ENCODE results near the gene ATPAF2.
"Not testable (repeated sequence)": the region's sequence is repeated elsewhere in the genome, so short reads cannot be mapped to it uniquely, and the experiment has no call there.

Gene ATPAF2

DNA sequence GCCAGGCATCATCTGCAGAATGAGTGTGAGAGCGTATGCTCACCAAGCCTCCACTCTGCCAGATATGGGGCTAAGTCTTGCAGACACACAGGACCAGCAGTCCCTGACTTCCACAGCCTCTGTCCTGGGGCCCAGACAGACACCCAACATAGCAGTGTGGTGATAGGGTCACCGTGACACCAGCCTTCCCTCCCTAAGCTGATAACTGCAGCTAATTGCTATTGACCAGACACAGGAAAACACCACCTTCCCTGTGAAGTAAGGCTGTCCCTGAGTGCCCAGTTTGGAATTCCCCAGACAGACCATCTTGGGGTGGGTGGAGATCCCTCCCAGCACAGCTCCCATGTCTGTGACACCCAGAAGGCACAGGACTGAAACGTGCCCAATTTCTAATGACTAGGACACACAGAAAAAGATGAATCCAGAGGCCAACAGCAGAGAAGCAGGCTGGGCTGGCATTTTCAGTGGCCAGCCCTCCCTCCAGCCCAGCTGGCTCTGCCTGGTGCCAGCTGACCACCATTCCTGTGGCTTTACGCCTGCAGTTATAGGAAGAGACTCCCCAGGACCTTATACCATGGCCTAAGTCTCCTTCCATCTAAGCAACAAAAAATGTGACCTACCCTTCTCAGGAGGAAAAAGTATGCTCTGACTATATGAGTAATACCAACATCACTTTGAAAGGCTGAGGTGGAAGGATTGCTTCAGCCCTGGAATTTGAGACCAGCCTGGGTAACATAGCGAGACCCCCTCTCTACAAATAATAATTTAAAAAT is 30.3 kb downstream of the ATPAF2 start:
- DNase-seq, result no peak

DNA sequence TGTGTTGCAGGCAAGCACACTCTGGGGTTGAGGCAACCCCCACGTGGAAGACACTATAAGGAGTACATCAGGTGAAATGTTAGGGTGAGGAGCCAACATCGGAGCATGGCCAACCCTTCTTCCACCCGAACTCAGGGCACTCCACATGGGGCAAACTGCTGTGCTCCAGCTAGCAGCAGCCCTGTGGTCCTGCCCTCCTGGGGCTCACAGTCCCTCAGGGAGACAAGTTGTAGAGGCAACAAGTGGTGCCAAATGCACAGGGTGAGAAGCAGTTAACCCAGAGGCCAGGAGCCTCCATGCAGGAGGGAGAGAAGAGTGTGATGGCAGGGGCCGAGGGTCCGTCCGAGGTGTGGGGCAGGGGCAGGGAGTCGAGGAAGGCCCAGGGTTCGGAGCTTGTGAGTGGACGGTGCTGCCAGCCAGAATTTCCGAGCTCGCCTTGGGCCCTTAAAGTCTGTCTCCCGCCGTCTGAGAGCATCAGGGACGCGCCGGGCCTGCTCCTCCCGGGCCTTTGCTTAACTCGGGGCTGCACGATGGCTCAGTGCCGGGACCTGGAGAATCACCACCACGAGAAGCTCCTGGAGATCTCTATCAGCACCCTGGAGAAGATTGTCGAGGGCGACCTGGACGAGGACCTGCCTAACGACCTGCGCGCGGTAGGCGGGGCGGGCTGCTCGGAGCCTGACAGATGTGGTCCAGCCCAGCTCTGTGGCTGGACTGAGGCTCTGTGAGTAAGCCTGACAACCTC is 32.3 kb downstream of the ATPAF2 start:
- no peak for DNase-seq

- DNase-seq, result no peak
Observed at GRCh38 chr17:18005496-18005895, 33.5 kb downstream of the ATPAF2 start.

- DNase-seq, result no peak
Observed at GRCh38 chr17:18004884-18005305, 34.1 kb downstream of the ATPAF2 start.

- no peak for DNase-seq
Observed at GRCh38 chr17:18004345-18004744, 34.6 kb downstream of the ATPAF2 start.

DNA sequence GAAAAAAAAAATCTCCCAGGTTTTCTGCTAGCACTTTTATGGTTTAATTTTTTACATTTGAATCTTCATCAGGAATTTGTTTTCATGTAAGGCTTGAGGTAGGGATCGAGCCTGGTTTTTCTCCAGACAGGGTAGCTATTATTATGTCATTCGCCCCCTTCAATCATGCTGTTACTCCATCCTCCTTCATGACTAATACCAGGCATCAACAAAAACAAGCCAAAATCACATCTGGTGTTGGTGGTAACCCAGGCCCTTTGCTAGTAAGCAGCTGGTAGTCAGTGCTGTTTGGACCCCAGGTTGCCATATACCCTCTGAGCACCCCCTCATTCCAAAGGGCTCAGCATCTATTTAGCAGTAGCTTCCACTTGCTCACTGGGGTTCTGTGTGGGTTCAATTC is 36.8 kb downstream of the ATPAF2 start:
- DNase-seq, result no peak

GRCh38 chr17:18000030-18000408 is 38.9 kb downstream of the ATPAF2 start:
- DNase-seq, result no peak

DNA sequence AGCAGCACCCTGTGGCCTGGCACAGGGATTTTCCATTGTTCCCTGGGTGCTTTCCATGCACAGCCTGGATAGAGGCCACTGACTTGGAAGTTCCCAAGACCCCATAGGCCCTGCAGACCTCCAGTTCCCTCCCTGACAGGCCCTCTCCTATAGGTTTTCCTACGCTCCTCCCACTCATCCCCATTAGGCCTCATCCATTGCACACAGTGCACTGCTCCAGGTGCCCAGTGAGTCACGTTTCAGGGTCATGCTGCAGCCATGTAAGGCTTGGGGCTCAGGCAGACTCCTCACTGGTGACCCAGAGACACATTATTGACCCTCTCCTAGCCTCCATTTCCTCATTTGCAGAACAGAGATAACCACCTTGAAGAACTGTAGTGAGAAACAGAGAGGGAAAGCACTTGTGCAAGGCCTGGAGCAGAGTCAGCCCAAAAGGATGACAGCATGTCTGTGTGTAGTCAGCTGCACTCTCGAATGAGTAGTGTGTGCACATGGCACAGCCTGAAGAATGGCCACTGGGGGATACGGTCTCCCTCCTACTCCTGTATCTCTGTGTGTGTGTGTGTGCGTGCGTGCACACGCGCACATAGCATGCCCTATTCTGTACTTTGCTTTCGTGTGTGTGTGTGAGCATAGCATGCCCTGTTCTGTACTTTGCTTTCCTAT is 39.5 kb downstream of the ATPAF2 start:
- no peak for DNase-seq

- no peak for DNase-seq
Observed at GRCh38 chr17:17998934-17999333, 40.0 kb downstream of the ATPAF2 start.

- DNase-seq, result not testable (repeated sequence)
Observed at GRCh38 chr17:17995887-17996286, 43.1 kb downstream of the ATPAF2 start.

GRCh38 chr17:17994271-17995069 is 44.5 kb downstream of the ATPAF2 start:
- no peak for DNase-seq

GRCh38 chr17:17993852-17994251 is 45.1 kb downstream of the ATPAF2 start:
- DNase-seq, result no peak

DNA sequence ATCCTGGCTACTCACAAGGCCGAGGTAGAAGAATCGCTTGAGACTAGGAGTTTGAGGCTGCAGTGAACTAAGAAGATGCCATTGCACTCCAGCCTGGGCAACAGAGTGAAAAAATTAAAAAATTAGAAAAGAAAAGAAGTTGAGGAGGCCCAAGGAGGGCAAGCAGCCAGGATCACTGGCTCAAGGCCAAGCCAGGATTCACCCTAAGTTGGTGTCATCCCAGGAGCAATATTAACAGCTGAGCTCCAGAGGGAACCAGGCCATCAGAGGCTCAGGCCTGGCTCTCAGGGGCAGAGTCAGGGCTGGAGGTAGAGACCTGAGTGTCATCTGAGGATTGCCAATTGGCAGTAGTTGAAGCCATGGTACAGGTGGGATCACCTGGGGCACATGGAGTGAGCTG is 45.6 kb downstream of the ATPAF2 start:
- DNase-seq, result no peak

GRCh38 chr17:17990282-17990681 is 48.7 kb downstream of the ATPAF2 start:
- DNase-seq, result no peak

DNA sequence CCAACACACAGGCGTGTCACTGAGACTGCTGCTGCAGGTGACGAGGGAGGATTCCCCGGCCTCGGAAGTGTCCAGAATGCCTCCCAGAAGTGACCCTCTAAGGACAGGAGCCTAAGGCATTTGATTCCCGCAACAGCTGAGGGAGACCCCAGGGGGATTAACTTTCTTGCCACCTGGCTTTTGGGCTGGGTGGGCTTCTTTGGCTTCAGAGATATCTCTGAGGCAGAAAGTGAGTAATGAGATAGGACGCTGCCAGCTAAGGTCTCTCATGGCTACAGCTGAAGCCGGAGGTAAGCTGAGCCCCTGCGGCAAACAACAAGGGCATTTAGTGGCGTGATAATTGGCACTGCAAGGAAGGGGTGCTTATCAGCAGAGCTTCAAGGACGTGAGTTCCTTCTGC is 49.4 kb downstream of the ATPAF2 start:
- DNase-seq, result no peak

- DNase-seq, result no peak
Observed at GRCh38 chr17:17989081-17989480, 49.9 kb downstream of the ATPAF2 start.

DNA sequence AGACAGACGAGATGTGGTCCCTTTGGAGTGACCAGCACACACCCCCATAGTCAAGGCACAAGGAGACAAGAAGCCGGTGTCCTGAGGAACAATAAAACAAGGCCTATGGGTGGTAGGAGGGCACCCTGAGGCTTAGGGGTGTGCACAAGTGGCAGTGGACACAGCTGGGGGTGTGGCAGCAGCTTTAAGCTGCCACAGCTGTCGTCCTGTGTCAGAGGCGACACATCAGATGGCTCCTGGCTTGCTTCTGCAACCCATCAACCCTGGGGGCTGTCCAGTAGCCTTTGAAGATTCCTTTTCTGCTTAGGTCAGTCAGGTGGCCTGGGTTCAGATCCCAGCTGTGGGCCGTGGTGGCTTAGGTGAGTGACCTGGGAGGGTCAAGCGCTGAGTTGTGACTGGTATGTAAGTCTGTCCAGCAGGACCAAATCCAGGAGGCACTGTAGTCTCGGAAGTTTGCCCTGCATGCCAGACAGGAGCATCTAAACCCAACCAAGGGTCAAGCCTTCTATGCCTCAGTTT is 50.5 kb downstream of the ATPAF2 start:
- DNase-seq, result no peak

- no peak for DNase-seq
Observed at GRCh38 chr17:17987901-17988300, 51.1 kb downstream of the ATPAF2 start.

- no peak for DNase-seq
Observed at GRCh38 chr17:17987187-17987896, 51.6 kb downstream of the ATPAF2 start.

DNA sequence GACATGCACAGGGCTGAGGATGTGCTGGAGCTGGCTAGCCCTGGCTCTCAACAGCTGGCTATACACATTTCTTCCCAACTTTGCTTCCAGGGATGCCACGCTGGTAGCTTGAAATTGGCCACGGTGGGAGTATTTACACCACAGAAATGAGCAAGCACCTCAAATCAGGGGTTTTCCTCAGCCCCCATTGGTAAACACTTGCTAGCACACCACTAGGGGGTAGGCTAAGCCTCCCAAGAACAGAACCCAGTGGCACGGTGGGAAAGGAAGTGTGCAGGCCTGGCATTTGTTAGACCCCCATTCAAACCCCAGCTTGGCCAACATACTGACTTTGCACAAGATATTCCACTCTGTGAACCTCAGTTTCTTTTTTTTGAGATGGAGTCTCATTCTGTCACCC is 53.4 kb downstream of the ATPAF2 start:
- no peak for DNase-seq

DNA sequence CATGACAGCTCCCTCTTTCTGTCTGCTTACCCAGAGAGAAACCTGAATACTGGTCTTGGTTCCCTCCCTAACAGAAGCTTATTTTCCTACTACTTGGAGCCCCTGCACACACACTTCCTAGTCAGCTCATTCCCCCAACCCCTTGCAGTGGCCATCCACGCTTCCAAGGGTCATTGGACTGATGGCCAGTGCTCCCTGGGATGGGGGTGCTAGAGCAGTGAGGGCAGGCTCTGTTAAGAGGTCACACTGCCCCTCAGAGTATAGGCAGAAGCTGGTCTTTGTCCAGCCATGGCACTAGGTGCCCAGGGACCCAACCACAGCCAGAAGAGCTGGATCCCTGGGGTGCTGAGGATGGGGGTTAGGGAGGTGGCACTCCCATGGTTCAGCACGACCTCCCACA is 53.8 kb downstream of the ATPAF2 start:
- DNase-seq, result no peak

GRCh38 chr17:17983776-17984175 is 55.2 kb downstream of the ATPAF2 start:
- no peak for DNase-seq

Measured in NK-92 treated with Interleukin-12 subunit alpha and Interleukin-12 subunit beta, amount 100 ng/mL, for 24 hours (cell line).